Melanocyte of skin (primary cell): ENCODE data around the gene YARS2. TPM values are rescaled to one million over a fixed set of nuclear protein-coding genes. Genes with fewer than 3 reads are reported as not detected.

ENCODE experiments used
- small RNA-seq, 2 donors: library from RNA; depleted of rRNA; stranded (forward); fragments of <200 nt; gene quantifications; one replicate each; pipeline ENCODE3, GENCODE V24; 2012
- total RNA-seq, 2 donors: library from RNA; depleted of rRNA; stranded (reverse); fragments of >200 nt; gene quantifications; 2 replicates each; pipeline ENCODE4 v1.2.3, GENCODE V29; 2012

YARS2 gene
- 10 to 100 TPM; 21.7 to 34.3 TPM for total RNA-seq

DNA sequence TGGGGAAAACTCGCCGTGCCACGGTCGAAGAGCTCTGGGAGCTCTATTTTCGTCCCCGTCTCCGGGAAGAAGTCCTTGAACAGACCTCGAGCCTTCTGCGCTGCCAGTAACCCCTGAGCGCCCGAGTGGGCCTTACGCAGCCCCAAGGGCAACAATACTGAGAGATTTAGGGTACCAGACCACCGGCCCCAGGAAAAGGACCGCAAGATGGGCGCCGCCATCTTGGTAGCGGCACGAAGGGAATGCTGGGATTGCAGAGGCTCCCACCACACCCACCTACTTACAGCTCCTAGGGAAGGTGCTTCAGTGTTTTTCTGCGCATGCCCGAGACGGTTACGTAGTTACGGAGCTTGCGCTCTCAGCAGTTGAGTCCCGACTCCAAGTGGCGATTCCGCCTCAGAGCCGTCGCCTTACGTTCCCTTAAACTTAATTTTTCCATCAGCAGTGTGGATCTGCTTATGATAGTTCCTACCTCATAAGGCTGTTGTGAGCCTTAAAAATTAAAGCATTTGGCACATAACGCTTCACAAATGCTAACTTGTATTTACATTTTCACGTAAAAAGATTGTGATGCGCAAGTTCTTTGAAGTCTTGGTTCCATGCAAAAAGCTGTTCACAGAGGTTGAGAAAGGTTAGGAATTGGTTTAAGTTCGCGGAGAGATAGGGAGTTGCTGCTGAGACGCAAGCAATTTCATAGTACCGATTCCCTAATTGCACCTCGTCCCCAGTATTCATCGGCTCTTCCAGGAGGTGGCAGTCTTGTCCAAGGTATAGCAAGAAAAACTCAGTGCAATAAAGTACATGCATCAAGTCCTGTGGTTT is at the start of gene YARS2:
Gene YARS2 (minus strand): TSS at position 244 of the 822 bp plus-strand sequence. CDS start 23 bp downstream, at position 221.

Small RNA genes lying within 50 kb of the gene (small RNA-seq; reads per million reads assigned to genes)
- 0 reads per million in 2 donors for gene RF00019

Other genes with a start within 250 kb of the YARS2 start
- gene DNM1L, start 76.6 kb downstream of the YARS2 start, total RNA-seq = 100 to 1,000 TPM in 1 of 2 donors, 10 to 100 TPM in 1; 68.1 to 111 TPM
- under 1 TPM in 1 of 2 donors, not detected in 1; under 0.01 TPM for gene PKP2, start 140.9 kb upstream of the YARS2 start, total RNA-seq